Measurements from ENCODE around the gene TBC1D19.

Gene TBC1D19

DNA sequence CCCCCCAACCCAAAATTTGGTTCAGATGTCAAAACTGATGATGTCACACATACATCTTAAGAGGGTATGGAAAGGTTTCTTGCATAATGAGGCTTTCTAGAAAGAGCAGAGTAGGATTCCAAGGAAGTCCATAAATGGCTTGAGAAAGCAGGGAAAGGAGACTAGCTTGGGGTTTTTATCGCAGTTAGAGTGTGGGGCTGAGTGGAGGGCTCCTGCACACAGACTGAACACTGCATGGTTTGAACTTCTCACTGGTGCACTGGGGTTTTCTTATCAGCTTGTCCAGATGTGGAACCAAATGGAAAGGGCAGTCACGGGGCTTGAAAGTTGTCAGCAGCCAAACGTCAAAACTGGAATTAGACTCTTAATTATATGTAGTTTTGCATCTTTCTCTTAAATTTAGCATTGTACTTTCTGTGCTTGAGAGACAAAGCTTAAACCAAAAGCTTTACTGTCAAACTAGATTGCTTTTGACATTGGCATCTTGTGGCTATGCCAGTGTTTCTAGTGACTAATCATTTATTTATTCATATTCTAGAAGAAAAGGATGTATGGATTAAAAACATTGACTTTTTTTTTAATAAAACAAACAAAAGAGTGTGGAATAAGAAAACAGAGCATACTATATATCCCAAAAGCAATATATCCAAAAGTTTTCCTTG lies 198.4 kb downstream of the TBC1D19 start:
- no peak for DNase-seq (ENCODE audit: low read depth in 3 of 3)

DNA sequence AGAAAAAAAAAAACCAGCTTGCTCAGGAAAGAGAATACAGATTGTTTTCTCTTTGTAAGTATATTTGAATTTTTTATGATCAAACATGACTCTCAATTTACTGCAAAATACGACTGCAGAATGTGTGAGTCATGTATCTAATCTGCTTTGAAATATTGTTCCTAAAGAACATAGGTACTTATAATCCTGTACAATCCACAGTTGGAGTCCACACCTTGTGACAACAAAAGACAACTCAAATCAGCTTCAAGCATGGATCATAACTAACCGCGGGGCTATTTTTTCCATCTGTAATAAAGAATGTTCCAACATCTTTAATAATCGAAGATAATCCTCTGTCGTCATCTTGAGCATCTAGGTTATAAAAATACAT lies 198.9 kb downstream of the TBC1D19 start:
- DNase-seq (ENCODE audit: low read depth in 3 of 3) = no peak

DNA sequence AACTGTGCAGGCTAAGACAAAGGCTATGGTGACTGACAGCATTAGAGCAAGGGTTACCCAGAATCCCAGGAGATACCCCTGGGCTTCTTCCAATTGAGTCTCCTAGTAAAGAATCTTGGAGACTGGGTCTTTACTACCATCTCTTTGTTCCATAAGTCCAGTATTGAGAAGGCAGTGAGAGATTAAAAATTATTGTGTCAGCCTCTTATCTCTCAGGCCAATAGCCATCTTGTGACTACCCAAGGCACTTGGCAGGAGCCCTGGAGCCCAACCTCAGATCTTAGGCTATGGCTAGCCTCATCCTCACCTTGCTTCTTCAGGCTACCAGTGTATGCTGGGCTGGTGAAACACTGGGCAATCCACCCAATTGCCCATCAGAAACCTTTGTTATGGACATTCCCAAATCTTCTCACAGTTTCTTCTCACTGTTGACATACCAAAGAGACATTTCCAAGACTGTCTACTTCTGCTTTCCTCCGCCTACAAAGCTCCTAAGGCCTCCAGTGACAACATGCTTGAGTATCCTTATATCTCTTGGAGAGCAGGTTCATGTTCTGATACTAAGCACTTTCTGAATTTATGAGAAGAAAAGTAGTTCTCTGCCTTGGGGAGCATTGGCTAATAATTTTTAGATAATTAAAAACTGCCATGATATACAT lies 200.5 kb downstream of the TBC1D19 start:
- no peak for DNase-seq (ENCODE audit: low read depth in 3 of 3)

DNA sequence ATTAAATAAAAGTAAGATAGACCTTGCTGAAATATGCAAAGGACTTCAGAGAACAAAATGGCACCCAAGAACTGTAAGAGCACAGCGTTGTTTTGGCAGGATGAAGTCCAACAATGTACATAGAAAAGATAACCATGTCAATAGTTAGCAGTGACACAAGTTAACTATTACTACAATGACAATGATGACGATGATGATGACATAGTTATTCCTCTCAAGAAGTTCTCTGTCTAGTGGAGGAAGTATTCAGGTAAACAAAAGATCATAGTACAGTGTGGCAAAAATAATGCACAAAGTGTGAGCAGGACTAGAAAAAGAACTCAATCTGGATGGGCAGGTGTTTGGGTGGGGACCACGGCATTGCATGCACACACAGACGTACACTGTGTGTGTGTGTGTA lies 201.4 kb downstream of the TBC1D19 start:
- no peak for DNase-seq (ENCODE audit: low read depth in 3 of 3)

DNA sequence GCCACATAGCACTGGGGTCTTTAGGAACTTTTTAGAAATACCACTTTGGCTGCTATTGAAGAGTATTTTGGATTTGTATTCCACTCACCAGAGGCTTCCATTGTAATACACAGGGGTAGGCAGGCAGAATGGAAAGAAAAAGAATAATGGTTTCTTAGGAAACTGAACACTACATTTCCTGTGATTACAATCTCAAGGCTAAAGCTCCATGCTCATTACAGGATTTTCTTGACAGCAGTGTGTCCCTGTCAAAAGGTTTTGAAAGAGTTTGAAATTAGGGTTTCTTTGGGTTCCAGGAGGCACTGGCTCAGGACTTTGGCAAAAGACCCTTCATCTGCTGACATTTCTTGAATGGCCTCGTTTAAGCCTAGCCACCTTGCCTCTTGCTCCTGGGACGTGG lies 201.9 kb downstream of the TBC1D19 start:
- DNase-seq (ENCODE audit: low read depth in 3 of 3) = no peak

DNA sequence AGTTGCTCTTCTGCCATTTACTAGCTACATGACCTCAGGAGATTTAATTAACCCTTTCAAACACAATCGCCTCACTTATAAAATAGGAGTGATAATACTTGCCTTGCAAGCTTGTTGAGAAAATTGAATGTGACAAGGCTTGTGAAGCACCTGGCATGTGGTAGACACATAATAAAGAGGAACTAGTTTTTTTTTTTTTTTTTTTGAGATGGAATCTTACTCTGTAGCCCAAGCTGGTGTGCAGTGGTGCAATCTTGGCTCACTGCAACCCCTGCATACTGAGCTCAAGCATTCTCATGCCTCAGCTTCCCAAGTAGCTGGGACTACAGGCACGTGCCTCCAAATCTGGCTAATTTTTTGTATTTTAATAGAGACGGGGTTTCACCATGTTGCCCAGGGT lies 203.0 kb downstream of the TBC1D19 start:
- DNase-seq (ENCODE audit: low read depth in 3 of 3) = no peak

GRCh38 chr4:26787461-26788340 lies 203.8 kb downstream of the TBC1D19 start:
- peak; percentile 11 to 39 (median 17) for DNase-seq (ENCODE audit: low read depth in 3 of 3)

DNA sequence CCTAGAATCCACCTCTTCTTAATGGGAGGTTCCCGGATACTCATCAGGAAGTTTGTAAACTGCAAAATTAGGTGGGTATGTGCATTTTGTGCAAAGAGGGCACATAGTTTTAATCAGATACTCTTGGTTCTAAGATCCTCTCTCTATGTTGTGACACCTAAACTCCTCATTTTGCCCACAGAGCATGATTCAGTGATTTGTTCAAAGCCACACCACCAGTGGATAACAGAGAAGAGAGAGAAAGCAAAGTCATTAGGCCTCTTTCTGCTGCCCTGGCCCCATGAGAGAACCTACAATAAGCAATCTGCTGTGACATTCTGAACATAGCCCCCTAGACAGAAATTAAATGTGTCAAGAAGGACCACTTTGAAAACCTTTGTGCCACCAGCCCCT lies 204.5 kb downstream of the TBC1D19 start:
- DNase-seq (ENCODE audit: low read depth in 3 of 3) = no peak

- no peak for DNase-seq (ENCODE audit: low read depth in 3 of 3)
Measured at GRCh38 chr4:26789208-26789607, 205.3 kb downstream of the TBC1D19 start.

GRCh38 chr4:26791346-26791745 lies 207.5 kb downstream of the TBC1D19 start:
- no peak for DNase-seq (ENCODE audit: low read depth in 3 of 3)

DNA sequence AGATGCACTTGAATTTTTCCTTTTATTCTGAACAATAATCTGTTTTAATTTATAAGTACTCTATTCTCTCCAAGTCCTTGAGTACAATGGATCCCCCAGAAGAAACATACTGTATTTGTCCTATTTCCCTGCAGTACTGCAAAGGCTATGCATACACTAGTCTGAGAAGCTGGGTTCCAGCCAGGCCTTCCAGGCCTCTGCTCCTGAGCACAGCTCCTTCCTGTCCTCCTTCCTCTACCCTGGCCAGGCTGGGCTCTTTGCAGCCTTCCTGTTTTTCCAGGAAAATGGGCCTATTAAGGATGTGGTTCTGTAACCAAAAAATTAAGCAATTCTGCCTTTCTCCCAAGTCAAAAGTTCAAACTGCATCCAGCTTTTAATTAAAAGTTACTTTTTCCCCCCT lies 208.8 kb downstream of the TBC1D19 start:
- DNase-seq (ENCODE audit: low read depth in 3 of 3) = no peak

DNA sequence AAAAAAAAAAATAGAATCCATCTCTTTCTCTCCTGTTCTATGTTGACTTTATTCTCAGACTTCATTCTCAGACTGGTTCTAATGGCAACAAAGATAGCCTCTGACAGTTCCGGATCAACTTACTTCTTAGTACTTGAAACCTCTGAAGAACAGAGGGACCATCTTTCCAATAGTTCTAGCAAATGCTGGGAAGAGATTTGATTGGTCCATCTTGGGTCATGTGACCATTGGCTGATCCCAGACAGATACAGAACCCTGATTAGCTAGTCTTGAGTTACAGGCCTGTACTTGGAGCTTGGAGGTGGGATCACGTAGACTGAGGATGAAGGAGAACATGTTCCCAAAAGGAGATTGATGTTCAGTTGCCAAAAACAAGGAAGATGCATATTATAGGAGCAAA lies 209.9 kb downstream of the TBC1D19 start:
- DNase-seq (ENCODE audit: low read depth in 3 of 3) = no peak

DNA sequence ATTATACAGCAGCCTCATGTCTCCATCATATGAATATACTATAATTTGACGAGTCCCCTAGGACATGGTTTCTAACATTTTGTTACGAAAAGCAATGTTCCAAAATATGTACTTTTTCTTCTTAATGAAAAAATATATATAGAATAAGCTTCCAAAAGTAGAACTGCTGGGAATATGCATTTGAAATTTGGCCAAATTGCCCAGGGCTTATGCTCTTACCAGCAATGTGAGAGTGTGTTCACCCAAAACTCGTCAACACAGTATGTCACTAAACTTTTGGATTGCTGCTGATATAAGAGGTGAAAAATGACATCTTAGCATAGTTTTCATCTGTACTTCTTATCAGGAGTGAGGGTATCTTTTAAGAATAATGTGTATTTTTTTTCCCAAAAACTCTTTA lies 212.2 kb downstream of the TBC1D19 start:
- no peak for DNase-seq (ENCODE audit: low read depth in 3 of 3)

DNA sequence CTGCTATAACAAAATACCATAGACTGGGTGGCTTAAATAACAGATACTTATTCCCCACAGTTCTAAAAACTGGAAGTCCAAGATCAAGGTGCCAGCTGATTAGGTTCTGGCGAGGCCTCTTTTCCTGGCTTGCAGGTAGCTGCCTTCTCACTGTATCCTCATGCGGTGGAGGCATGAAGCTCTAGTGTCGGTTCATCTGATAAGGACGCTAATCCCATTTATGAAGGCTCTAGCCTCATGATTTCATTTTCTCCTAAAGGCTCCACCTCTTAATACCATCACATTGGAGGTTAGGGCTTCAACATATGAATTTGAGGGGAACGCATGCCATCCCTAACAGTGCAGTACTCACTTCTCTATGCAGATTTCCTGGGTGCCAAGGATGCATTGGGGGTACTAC lies 218.9 kb downstream of the TBC1D19 start:
- DNase-seq (ENCODE audit: low read depth in 3 of 3) = no peak

GRCh38 chr4:26803211-26803861 lies 219.5 kb downstream of the TBC1D19 start:
- no peak for DNase-seq (ENCODE audit: low read depth in 3 of 3)

- no peak for DNase-seq (ENCODE audit: low read depth in 3 of 3)
Measured at GRCh38 chr4:26804451-26804850, 220.6 kb downstream of the TBC1D19 start.

GRCh38 chr4:26804925-26805324 lies 221.0 kb downstream of the TBC1D19 start:
- no peak for DNase-seq (ENCODE audit: low read depth in 3 of 3)
